Measurements from ENCODE around the gene GALNT16.

GRCh38 chr14:69357544-69358200 is 97.7 kb downstream of the GALNT16 start:
- TF ChIP-seq CTCF (IDR thresholded peaks at IDR 0.05; ENCODE audit: poor library complexity) (no peak), EZH2 (IDR thresholded peaks at IDR 0.05; ENCODE audit: borderline replicate concordance) (no peak), EZH2phosphoT487 (IDR thresholded peaks at IDR 0.05; ENCODE audit: low read depth, severe bottlenecking, unreplicated experiment) (no peak)
